Endothelial cell (in vitro differentiated cells): Measurements from ENCODE around the gene PDLIM1. TPM values are rescaled to one million over a fixed set of nuclear protein-coding genes. Genes with fewer than 3 reads are reported as not detected.

ENCODE experiments used
- DNase-seq: peaks from one replicate; pipeline ENCODE4 v3.0.0; 2021; ENCODE audit warnings: low spot score
- H3K27ac Mint-ChIP-seq: one replicate; pipeline ENCODE4 v1.8.0; 2021; ENCODE audit warnings: mixed read lengths, inconsistent platforms; ENCODE audit not compliant: unreplicated experiment
- H3K27me3 Mint-ChIP-seq: one replicate; pipeline ENCODE4 v1.8.0; 2021; ENCODE audit warnings: mild to moderate bottlenecking, moderate library complexity, mixed read lengths, inconsistent platforms; ENCODE audit not compliant: unreplicated experiment
- H3K36me3 Mint-ChIP-seq: one replicate; pipeline ENCODE4 v1.8.0; 2021; ENCODE audit warnings: mild to moderate bottlenecking, low read depth, mixed read lengths, inconsistent platforms; ENCODE audit not compliant: unreplicated experiment
- H3K4me1 Mint-ChIP-seq: one replicate; pipeline ENCODE4 v1.8.0; 2021; ENCODE audit warnings: mild to moderate bottlenecking, mixed read lengths, inconsistent platforms; ENCODE audit not compliant: unreplicated experiment
- H3K4me3 Mint-ChIP-seq: one replicate; pipeline ENCODE4 v1.8.0; 2021; ENCODE audit warnings: mild to moderate bottlenecking, mixed read lengths, inconsistent platforms; ENCODE audit not compliant: unreplicated experiment
- H3K9me3 Mint-ChIP-seq: one replicate; pipeline ENCODE4 v1.8.0; 2021; ENCODE audit warnings: mixed read lengths, inconsistent platforms; ENCODE audit not compliant: unreplicated experiment
- CTCF ChIP-seq: fragments of 200-600 bp; sonication (generic); IDR thresholded peaks from one replicate; pipeline ENCODE4 v1.5.0; 2021; ENCODE audit warnings: antibody characterized with exemption; ENCODE audit not compliant: unreplicated experiment
- total RNA-seq: library from RNA; stranded (reverse); fragmentation: NEBNext Ultra II Directional; extraction: Animal tissue kit (Norgen Biotek cat#: 25700); gene quantifications from one replicate; pipeline ENCODE4 v1.2.1, GENCODE V29; 2021; ENCODE audit not compliant: unreplicated experiment

PDLIM1 gene
- total RNA-seq, 1 donor from 2014 or later, result 125 TPM

- Mint-ChIP-seq H3K27me3 (peaks cover 8% of the 10 kb centered on the region), H3K9me3 (no peaks in the 10 kb centered on the region), H3K4me3 (no peak overlapping the region), H3K27ac (no peak overlapping the region), H3K4me1 (peaks cover 57% of the 10 kb centered on the region), H3K36me3 (peaks cover 9% of the 10 kb centered on the region)
- no peak for TF ChIP-seq CTCF
- no peak for DNase-seq
These were observed 41.8 kb downstream of the PDLIM1 start for GRCh38 chr10:95248989-95249388.

- Mint-ChIP-seq H3K4me3 (no peak overlapping the region), H3K9me3 (no peaks in the 10 kb centered on the region), H3K36me3 (peaks cover 9% of the 10 kb centered on the region), H3K27ac (no peak overlapping the region), H3K4me1 (peaks cover 54% of the 10 kb centered on the region), H3K27me3 (peaks cover 8% of the 10 kb centered on the region)
- TF ChIP-seq CTCF, result no peak
- no peak for DNase-seq
These were observed 42.8 kb downstream of the PDLIM1 start for GRCh38 chr10:95247881-95248583.

GRCh38 chr10:95247200-95247880 is 43.5 kb downstream of the PDLIM1 start:
- H3K9me3 Mint-ChIP-seq, result no peaks in the 10 kb centered on the region
- H3K27ac Mint-ChIP-seq, result no peak overlapping the region
- no peak for TF ChIP-seq CTCF
- peaks cover 8% of the 10 kb centered on the region for H3K27me3 Mint-ChIP-seq
- peaks cover 47% of the 10 kb centered on the region for H3K4me1 Mint-ChIP-seq
- H3K4me3 Mint-ChIP-seq, result no peak overlapping the region
- peaks cover 9% of the 10 kb centered on the region for H3K36me3 Mint-ChIP-seq
- DNase-seq, result no peak

- Mint-ChIP-seq H3K27ac (no peak overlapping the region), H3K9me3 (no peaks in the 10 kb centered on the region), H3K4me3 (no peak overlapping the region), H3K27me3 (peaks cover 8% of the 10 kb centered on the region), H3K36me3 (peaks cover 9% of the 10 kb centered on the region), H3K4me1 (peaks cover 39% of the 10 kb centered on the region)
- TF ChIP-seq CTCF, result peak; percentile 88
- DNase-seq, result peak; percentile 81
These were observed 44.2 kb downstream of the PDLIM1 start for GRCh38 chr10:95246582-95247051.

- Mint-ChIP-seq H3K27ac (no peak overlapping the region), H3K4me1 (peaks cover 33% of the 10 kb centered on the region), H3K36me3 (peaks cover 9% of the 10 kb centered on the region), H3K27me3 (peaks cover 10% of the 10 kb centered on the region), H3K4me3 (no peak overlapping the region), H3K9me3 (no peaks in the 10 kb centered on the region)
- no peak for DNase-seq
- TF ChIP-seq CTCF, result no peak
These were observed 45.3 kb downstream of the PDLIM1 start for GRCh38 chr10:95245425-95246055.
